Astrocyte (in vitro differentiated cells and primary cell): Measurements from ENCODE around the gene PATJ. TPM values are rescaled to one million over a fixed set of nuclear protein-coding genes. Genes with fewer than 3 reads are reported as not detected.

Source experiments
- DNase-seq: peaks from one replicate; pipeline ENCODE4 v3.0.0-alpha.2; 2010; ENCODE audit warnings: low read depth
- FAIRE-seq: peaks from 2 replicates; lab custom pipeline; 2011; peaks lifted over from hg19 to GRCh38; lab: Jason Lieb, UNC
- H2AFZ ChIP-seq: 2 replicates; pipeline ENCODE4 v1.6.0; 2012; ENCODE audit warnings: low read depth, low read length, inconsistent platforms
- H3K27ac ChIP-seq: 2 replicates; pipeline ENCODE4 v1.5.1; 2011; ENCODE audit warnings: low read depth, low read length, inconsistent platforms
- H3K27me3 ChIP-seq: 2 replicates; pipeline ENCODE4 v1.6.0; 2011; ENCODE audit warnings: low read length, inconsistent platforms; ENCODE audit not compliant: insufficient read depth
- H3K36me3 ChIP-seq: 2 replicates; pipeline ENCODE4 v1.5.1; 2011; ENCODE audit warnings: low read length, inconsistent platforms; ENCODE audit not compliant: insufficient read depth
- H3K4me1 ChIP-seq: 2 replicates; pipeline ENCODE4 v1.5.1; 2011; ENCODE audit warnings: low read length, inconsistent platforms; ENCODE audit not compliant: insufficient read depth
- H3K4me2 ChIP-seq: 2 replicates; pipeline ENCODE4 v1.6.0; 2012; ENCODE audit warnings: low read length, inconsistent platforms
- H3K4me3 ChIP-seq: 2 replicates; pipeline ENCODE4 v1.5.1; 2011; ENCODE audit warnings: low read depth, mild to moderate bottlenecking, low read length, inconsistent platforms; ENCODE audit not compliant: insufficient read depth
- H3K79me2 ChIP-seq: 2 replicates; pipeline ENCODE4 v1.6.0; 2012; ENCODE audit warnings: mild to moderate bottlenecking, low read length, inconsistent platforms; ENCODE audit not compliant: insufficient read depth
- H3K9ac ChIP-seq: 2 replicates; pipeline ENCODE4 v1.6.0; 2012; ENCODE audit warnings: mild to moderate bottlenecking, low read length, inconsistent platforms
- H3K9me3 ChIP-seq: 2 replicates; pipeline ENCODE4 v1.5.1; 2012; ENCODE audit warnings: low read depth, mild to moderate bottlenecking, low read length, inconsistent platforms; ENCODE audit not compliant: insufficient read depth
- H4K20me1 ChIP-seq: 2 replicates; pipeline ENCODE4 v1.6.0; 2012; ENCODE audit warnings: low read length, inconsistent platforms; ENCODE audit not compliant: insufficient read depth
- H3K27ac Mint-ChIP-seq: one replicate; pipeline ENCODE4 v1.8.0; 2021; ENCODE audit warnings: mild to moderate bottlenecking, mixed read lengths; ENCODE audit not compliant: unreplicated experiment
- H3K27me3 Mint-ChIP-seq: one replicate; pipeline ENCODE4 v1.8.0; 2021; ENCODE audit warnings: low read depth, mixed read lengths; ENCODE audit not compliant: unreplicated experiment
- H3K36me3 Mint-ChIP-seq: one replicate; pipeline ENCODE4 v1.8.0; 2021; ENCODE audit warnings: low read depth, mixed read lengths; ENCODE audit not compliant: unreplicated experiment
- H3K4me1 Mint-ChIP-seq: one replicate; pipeline ENCODE4 v1.8.0; 2021; ENCODE audit warnings: low read depth, mixed read lengths; ENCODE audit not compliant: unreplicated experiment
- H3K4me3 Mint-ChIP-seq: one replicate; pipeline ENCODE4 v1.8.0; 2021; ENCODE audit warnings: mild to moderate bottlenecking, moderate library complexity, mixed read lengths; ENCODE audit not compliant: unreplicated experiment
- H3K9me3 Mint-ChIP-seq: one replicate; pipeline ENCODE4 v1.8.0; 2021; ENCODE audit warnings: mild to moderate bottlenecking, mixed read lengths; ENCODE audit not compliant: unreplicated experiment
- CTCF ChIP-seq: IDR thresholded peaks from 2 replicates; pipeline ENCODE4 v1.5.1; 2011; ENCODE audit warnings: low read depth, mild to moderate bottlenecking, inconsistent platforms, low read length, moderate library complexity; ENCODE audit not compliant: insufficient read depth
- EZH2 ChIP-seq: IDR thresholded peaks from 2 replicates; pipeline ENCODE4 v1.6.1; 2012; ENCODE audit warnings: mild to moderate bottlenecking, low read length, inconsistent platforms; ENCODE audit not compliant: insufficient read depth
- total RNA-seq: library from RNA; stranded (reverse); gene quantifications from 2 replicates; pipeline ENCODE4 v1.2.1, GENCODE V29; 2021

Gene PATJ
- total RNA-seq, 1 donor from 2014 or later: 11.0 TPM

- Histone ChIP-seq H2AFZ (peak overlapping the region; percentile 92), H3K9me3 (no peaks in the 10 kb centered on the region), H3K4me1 (peaks cover 7% of the 10 kb centered on the region), H4K20me1 (no peaks in the 10 kb centered on the region), H3K9ac (peak overlapping the region; percentile 85), H3K4me3 (peak overlapping the region; percentile 66), H3K79me2 (no peaks in the 10 kb centered on the region), H3K27me3 (no peaks in the 10 kb centered on the region), H3K36me3 (no peaks in the 10 kb centered on the region), H3K27ac (peak overlapping the region; percentile 17), H3K4me2 (peak overlapping the region; percentile 96)
- peak; percentile 42 for DNase-seq
- H3K27ac Mint-ChIP-seq: peak overlapping the region; percentile 48
- H3K9me3 Mint-ChIP-seq: no peaks in the 10 kb centered on the region
- no peak for FAIRE-seq
- peaks cover 8% of the 10 kb centered on the region for H3K4me1 Mint-ChIP-seq
- peak overlapping the region; percentile 83 for H3K4me3 Mint-ChIP-seq
- H3K27me3 Mint-ChIP-seq: no peaks in the 10 kb centered on the region
- no peaks in the 10 kb centered on the region for H3K36me3 Mint-ChIP-seq
- TF ChIP-seq EZH2: no peak
- no peak for TF ChIP-seq CTCF
Measured at GRCh38 chr1:61742620-61743430, 545 bp downstream of the PATJ start.

GRCh38 chr1:61743431-61743705 is 1.1 kb downstream of the PATJ start:
- Histone ChIP-seq H2AFZ (peak overlapping the region; percentile 92), H3K9ac (peak overlapping the region; percentile 85), H3K79me2 (no peaks in the 10 kb centered on the region), H3K4me3 (peak overlapping the region; percentile 66), H4K20me1 (no peaks in the 10 kb centered on the region), H3K9me3 (no peaks in the 10 kb centered on the region), H3K27ac (no peak overlapping the region), H3K36me3 (no peaks in the 10 kb centered on the region), H3K27me3 (no peaks in the 10 kb centered on the region), H3K4me1 (peaks cover 7% of the 10 kb centered on the region), H3K4me2 (peak overlapping the region; percentile 96)
- FAIRE-seq: no peak
- TF ChIP-seq CTCF: no peak
- no peak for TF ChIP-seq EZH2
- Mint-ChIP-seq H3K4me1 (peaks cover 8% of the 10 kb centered on the region), H3K27ac (peak overlapping the region; percentile 48), H3K4me3 (peak overlapping the region; percentile 83), H3K27me3 (no peaks in the 10 kb centered on the region), H3K9me3 (no peaks in the 10 kb centered on the region), H3K36me3 (no peaks in the 10 kb centered on the region)
- no peak for DNase-seq
